Ascending aorta (tissue), 2 donors: ENCODE measurements around the gene SEC14L3. TPM values are rescaled to one million over a fixed set of nuclear protein-coding genes. Genes with fewer than 3 reads are reported as not detected.
A peak's percentile ranks its signal among the peaks of the same experiment; 100 is the strongest.

ENCODE experiments used
- DNase-seq, 2 donors: peaks; one replicate each; pipeline ENCODE4 v3.0.0-alpha.2; 2019; ENCODE audit warnings: low spot score in 2 of 2
- H3K27ac ChIP-seq, 2 donors: fragments of 200-600 bp; sonication (generic); one replicate each; pipeline ENCODE4 v1.5.1; 2016 to 2017; ENCODE audit warnings: mild to moderate bottlenecking in 1 of 2
- H3K27me3 ChIP-seq: fragments of 200-600 bp; sonication (generic); one replicate; pipeline ENCODE4 v1.5.1; 2017
- H3K36me3 ChIP-seq, 2 donors: fragments of 200-600 bp; sonication (generic); one replicate each; pipeline ENCODE4 v1.5.1; 2016
- H3K4me1 ChIP-seq, 2 donors: fragments of 200-600 bp; sonication (generic); one replicate each; pipeline ENCODE4 v1.5.1; 2016 to 2017; ENCODE audit warnings: mild to moderate bottlenecking in 1 of 2
- H3K4me3 ChIP-seq, 2 donors: fragments of 200-600 bp; sonication (generic); one replicate each; pipeline ENCODE4 v1.5.1; 2016 to 2017; ENCODE audit warnings: mild to moderate bottlenecking in 1 of 2
- H3K9me3 ChIP-seq, 2 donors: fragments of 200-600 bp; sonication (generic); one replicate each; pipeline ENCODE4 v1.5.1; 2016
- intact Hi-C: fragments of 100-400 bp; cut with DNase I; formaldehyde crosslinking; loops from one replicate; pipeline ENCODE4 v1.15.1; 2023
- total RNA-seq: library from RNA; depleted of rRNA; stranded (reverse); fragments of >200 nt; gene quantifications from one replicate; pipeline ENCODE4 v1.1.0, GENCODE V29; 2016
- TF ChIP-seq, protein P1 (sequence below), 3 experiments: fragments of 200-600 bp in 2 of 3; fragments of 450-650 bp in 1 of 3; sonication (generic) in 2 of 3; IDR thresholded peaks; one replicate each; pipeline ENCODE4 v1.5.1; 2016 to 2019; ENCODE audit warnings: antibody characterized with exemption in 3 of 3, mild to moderate bottlenecking in 1 of 3, moderate library complexity in 1 of 3

SEC14L3 gene
- total RNA-seq, 1 donor from 2014 or later, result not detected

DNA sequence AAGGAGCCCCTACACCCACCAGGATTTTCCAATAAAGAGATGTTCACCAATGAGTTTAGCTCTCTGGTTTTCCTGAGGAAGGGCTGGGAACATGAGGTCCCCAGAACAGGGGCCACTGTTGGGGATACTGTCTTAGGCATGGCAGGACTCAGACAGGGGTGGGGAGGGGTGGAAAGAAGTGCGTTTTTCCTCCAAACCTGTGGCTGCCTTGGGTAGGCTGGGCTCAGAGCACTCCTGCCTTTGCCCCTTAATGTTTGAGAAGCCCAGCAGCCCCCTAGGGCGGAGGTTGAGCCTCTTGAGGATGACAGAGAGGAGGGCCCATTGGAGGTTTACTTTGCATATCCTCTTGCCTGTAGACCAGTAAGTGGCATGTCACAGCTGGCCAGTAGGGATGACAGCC, 35.6 kb downstream of the SEC14L3 start:
- Histone ChIP-seq H3K4me1 (no peaks in the 10 kb centered on the region), H3K9me3 (no peaks in the 10 kb centered on the region), H3K27ac (no peak overlapping the region), H3K27me3 (no peaks in the 10 kb centered on the region), H3K36me3 (no peaks in the 10 kb centered on the region), H3K4me3 (no peak overlapping the region)
- DNase-seq, result no peak
- TF ChIP-seq, protein P1, sequence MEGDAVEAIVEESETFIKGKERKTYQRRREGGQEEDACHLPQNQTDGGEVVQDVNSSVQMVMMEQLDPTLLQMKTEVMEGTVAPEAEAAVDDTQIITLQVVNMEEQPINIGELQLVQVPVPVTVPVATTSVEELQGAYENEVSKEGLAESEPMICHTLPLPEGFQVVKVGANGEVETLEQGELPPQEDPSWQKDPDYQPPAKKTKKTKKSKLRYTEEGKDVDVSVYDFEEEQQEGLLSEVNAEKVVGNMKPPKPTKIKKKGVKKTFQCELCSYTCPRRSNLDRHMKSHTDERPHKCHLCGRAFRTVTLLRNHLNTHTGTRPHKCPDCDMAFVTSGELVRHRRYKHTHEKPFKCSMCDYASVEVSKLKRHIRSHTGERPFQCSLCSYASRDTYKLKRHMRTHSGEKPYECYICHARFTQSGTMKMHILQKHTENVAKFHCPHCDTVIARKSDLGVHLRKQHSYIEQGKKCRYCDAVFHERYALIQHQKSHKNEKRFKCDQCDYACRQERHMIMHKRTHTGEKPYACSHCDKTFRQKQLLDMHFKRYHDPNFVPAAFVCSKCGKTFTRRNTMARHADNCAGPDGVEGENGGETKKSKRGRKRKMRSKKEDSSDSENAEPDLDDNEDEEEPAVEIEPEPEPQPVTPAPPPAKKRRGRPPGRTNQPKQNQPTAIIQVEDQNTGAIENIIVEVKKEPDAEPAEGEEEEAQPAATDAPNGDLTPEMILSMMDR (IDR thresholded peaks at IDR 0.05), result no peak
- intact Hi-C loops, result no loop called here

- H3K9me3 ChIP-seq, result no peaks in the 10 kb centered on the region
- no peaks in the 10 kb centered on the region for H3K4me1 ChIP-seq
- no peaks in the 10 kb centered on the region for H3K27me3 ChIP-seq
- intact Hi-C loops, result no loop called here
- DNase-seq, result peak; percentile 21 to 74
- TF ChIP-seq, protein P1 (IDR thresholded peaks at IDR 0.05), result no peak
- H3K27ac ChIP-seq, result no peak overlapping the region
- no peaks in the 10 kb centered on the region for H3K36me3 ChIP-seq
- H3K4me3 ChIP-seq, result no peak overlapping the region
Measured at GRCh38 chr22:30435674-30436126, 36.1 kb downstream of the SEC14L3 start.

- no peaks in the 10 kb centered on the region for H3K36me3 ChIP-seq
- H3K4me3 ChIP-seq, result no peak overlapping the region
- no peaks in the 10 kb centered on the region for H3K9me3 ChIP-seq
- intact Hi-C loops, result no loop called here
- H3K4me1 ChIP-seq, result no peaks in the 10 kb centered on the region
- H3K27me3 ChIP-seq, result no peaks in the 10 kb centered on the region
- H3K27ac ChIP-seq, result no peak overlapping the region
- no peak for DNase-seq
- TF ChIP-seq, protein P1 (IDR thresholded peaks at IDR 0.05), result no peak
Measured at GRCh38 chr22:30434843-30435242, 37.0 kb downstream of the SEC14L3 start.

DNA sequence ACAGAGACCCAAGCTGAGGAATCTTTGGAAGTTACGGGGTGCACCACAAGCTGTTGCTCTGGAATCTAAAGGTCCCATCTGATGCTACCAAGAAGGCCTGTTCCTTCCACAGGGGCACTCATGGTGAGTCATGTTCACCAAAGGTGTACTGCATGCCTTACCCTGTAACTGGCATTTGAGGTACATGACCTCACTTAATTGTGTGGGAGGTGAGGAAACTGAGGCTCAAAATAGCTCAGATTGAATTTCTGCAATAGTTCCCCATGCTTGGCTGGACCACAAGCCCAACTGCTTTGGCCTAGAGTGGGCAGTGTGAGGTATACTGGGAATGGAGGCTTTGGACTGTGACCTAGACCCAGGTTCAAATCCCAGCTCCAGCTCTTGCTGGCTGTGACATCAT, 38.0 kb downstream of the SEC14L3 start:
- TF ChIP-seq, protein P1 (IDR thresholded peaks at IDR 0.05), result no peak
- Histone ChIP-seq H3K4me1 (no peaks in the 10 kb centered on the region), H3K36me3 (no peaks in the 10 kb centered on the region), H3K9me3 (no peaks in the 10 kb centered on the region), H3K4me3 (no peak overlapping the region), H3K27me3 (no peaks in the 10 kb centered on the region), H3K27ac (no peak overlapping the region)
- intact Hi-C loops, result no loop called here
- DNase-seq, result no peak

GRCh38 chr22:30433227-30433626, 38.6 kb downstream of the SEC14L3 start:
- TF ChIP-seq, protein P1 (IDR thresholded peaks at IDR 0.05), result no peak
- intact Hi-C loops, result no loop called here
- Histone ChIP-seq H3K4me1 (no peaks in the 10 kb centered on the region), H3K27me3 (no peaks in the 10 kb centered on the region), H3K9me3 (no peaks in the 10 kb centered on the region), H3K36me3 (no peaks in the 10 kb centered on the region), H3K4me3 (no peak overlapping the region), H3K27ac (no peak overlapping the region)
- no peak for DNase-seq

GRCh38 chr22:30432520-30432919, 39.3 kb downstream of the SEC14L3 start:
- no peaks in the 10 kb centered on the region for H3K4me1 ChIP-seq
- H3K27ac ChIP-seq, result no peak overlapping the region
- TF ChIP-seq, protein P1 (IDR thresholded peaks at IDR 0.05), result no peak
- H3K27me3 ChIP-seq, result no peaks in the 10 kb centered on the region
- no peak overlapping the region for H3K4me3 ChIP-seq
- H3K36me3 ChIP-seq, result no peaks in the 10 kb centered on the region
- no peaks in the 10 kb centered on the region for H3K9me3 ChIP-seq
- DNase-seq, result no peak
- intact Hi-C loops, result no loop called here
